Measurements from ENCODE around the gene LAS1L. TPM values are rescaled to one million over a fixed set of nuclear protein-coding genes. Genes with fewer than 3 reads are reported as not detected.

The LAS1L gene
- polyA plus RNA-seq, 1 of the 3 experiments (the other 2 are of a cell fraction) = 39.0 TPM

GRCh38 chrX:65528293-65528692, 6.3 kb downstream of the LAS1L start:
- TF ChIP-seq EZH2phosphoT487 (IDR thresholded peaks at IDR 0.05; ENCODE audit: borderline replicate concordance, low read depth) (no peak), MEF2A (IDR thresholded peaks at IDR 0.05; ENCODE audit: borderline replicate concordance, low read depth) (no peak), GABPA (IDR thresholded peaks at IDR 0.05; ENCODE audit: low read depth) (no peak), SIN3A (IDR thresholded peaks at IDR 0.05; ENCODE audit: borderline replicate concordance, low read depth, low read length) (no peak), PBX3 (IDR thresholded peaks at IDR 0.05) (no peak), ZBTB33 (IDR thresholded peaks at IDR 0.05; ENCODE audit: borderline replicate concordance, low read depth) (no peak), YY1 (IDR thresholded peaks at IDR 0.05; ENCODE audit: low read depth) (no peak), POLR2AphosphoS5 (IDR thresholded peaks at IDR 0.05; ENCODE audit: low read depth, low read length) (no peak), NRF1 (IDR thresholded peaks at IDR 0.05; ENCODE audit: low read depth, low read length) (no peak)
- TF ChIP-seq, protein P1, sequence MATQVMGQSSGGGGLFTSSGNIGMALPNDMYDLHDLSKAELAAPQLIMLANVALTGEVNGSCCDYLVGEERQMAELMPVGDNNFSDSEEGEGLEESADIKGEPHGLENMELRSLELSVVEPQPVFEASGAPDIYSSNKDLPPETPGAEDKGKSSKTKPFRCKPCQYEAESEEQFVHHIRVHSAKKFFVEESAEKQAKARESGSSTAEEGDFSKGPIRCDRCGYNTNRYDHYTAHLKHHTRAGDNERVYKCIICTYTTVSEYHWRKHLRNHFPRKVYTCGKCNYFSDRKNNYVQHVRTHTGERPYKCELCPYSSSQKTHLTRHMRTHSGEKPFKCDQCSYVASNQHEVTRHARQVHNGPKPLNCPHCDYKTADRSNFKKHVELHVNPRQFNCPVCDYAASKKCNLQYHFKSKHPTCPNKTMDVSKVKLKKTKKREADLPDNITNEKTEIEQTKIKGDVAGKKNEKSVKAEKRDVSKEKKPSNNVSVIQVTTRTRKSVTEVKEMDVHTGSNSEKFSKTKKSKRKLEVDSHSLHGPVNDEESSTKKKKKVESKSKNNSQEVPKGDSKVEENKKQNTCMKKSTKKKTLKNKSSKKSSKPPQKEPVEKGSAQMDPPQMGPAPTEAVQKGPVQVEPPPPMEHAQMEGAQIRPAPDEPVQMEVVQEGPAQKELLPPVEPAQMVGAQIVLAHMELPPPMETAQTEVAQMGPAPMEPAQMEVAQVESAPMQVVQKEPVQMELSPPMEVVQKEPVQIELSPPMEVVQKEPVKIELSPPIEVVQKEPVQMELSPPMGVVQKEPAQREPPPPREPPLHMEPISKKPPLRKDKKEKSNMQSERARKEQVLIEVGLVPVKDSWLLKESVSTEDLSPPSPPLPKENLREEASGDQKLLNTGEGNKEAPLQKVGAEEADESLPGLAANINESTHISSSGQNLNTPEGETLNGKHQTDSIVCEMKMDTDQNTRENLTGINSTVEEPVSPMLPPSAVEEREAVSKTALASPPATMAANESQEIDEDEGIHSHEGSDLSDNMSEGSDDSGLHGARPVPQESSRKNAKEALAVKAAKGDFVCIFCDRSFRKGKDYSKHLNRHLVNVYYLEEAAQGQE (IDR thresholded peaks at IDR 0.05; ENCODE audit: low read depth, low read length) = no peak
- TF ChIP-seq, protein P2, sequence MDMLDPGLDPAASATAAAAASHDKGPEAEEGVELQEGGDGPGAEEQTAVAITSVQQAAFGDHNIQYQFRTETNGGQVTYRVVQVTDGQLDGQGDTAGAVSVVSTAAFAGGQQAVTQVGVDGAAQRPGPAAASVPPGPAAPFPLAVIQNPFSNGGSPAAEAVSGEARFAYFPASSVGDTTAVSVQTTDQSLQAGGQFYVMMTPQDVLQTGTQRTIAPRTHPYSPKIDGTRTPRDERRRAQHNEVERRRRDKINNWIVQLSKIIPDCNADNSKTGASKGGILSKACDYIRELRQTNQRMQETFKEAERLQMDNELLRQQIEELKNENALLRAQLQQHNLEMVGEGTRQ (IDR thresholded peaks at IDR 0.05; ENCODE audit: borderline replicate concordance, low read depth, low read length) = no peak
- Histone ChIP-seq H3K9ac (no peak overlapping the region), H4K20me1 (ENCODE audit: insufficient read depth) (peaks cover 4% of the 10 kb centered on the region; the same call in 1 of the 2 replicates), H3K36me3 (replicated peaks in 1 of 2; ENCODE audit: control insufficient read depth in 1 of 2, insufficient read depth in 2 of 2, low read length in 1 of 2) (peaks cover 6 to 22% of the 10 kb centered on the region in 2 experiments), H3K4me3 (ENCODE audit: low read depth in 2 of 2, low read length in 1 of 2) (no peak overlapping the region), H2AFZ (ENCODE audit: low read depth) (no peak overlapping the region), H3K4me2 (no peak overlapping the region), H3K79me2 (ENCODE audit: insufficient read depth) (peaks cover 20% of the 10 kb centered on the region), H3K4me1 (ENCODE audit: control insufficient read depth in 1 of 2, insufficient read depth in 2 of 2, low read depth in 1 of 2, low read length in 1 of 2) (peaks cover 0 to 3% of the 10 kb centered on the region in 2 experiments; a peak in 1 of 4 replicates), H3K27ac (ENCODE audit: low read depth in 2 of 2, low read length in 1 of 2) (no peak overlapping the region), H3F3A (replicated peaks; ENCODE audit: insufficient read depth) (no peaks in the 10 kb centered on the region), H3K27me3 (ENCODE audit: insufficient read depth) (no peaks in the 10 kb centered on the region), H3K9me2 (no peaks in the 10 kb centered on the region), H3K9me3 (no peaks in the 10 kb centered on the region)
- DNase-seq = no peak
- ChIA-PET CTCF (interaction anchor here (0.6 to 3.1 kb wide), 16 partner anchors 9 to 1434 kb away, joined by 3 to 21 read pairs (median 5); no protein-coding TSS in a partner anchor), POLR2A (interaction anchor here (0.7 kb wide), 1 partner anchor 619 kb away, joined by 3 read pairs; no protein-coding TSS in a partner anchor)
- WGBS (ENCODE audit: low lambda C conversion rate) = 33% methylated on average over 3 of the region's 3 CpGs
